HEK293 (cell line): Measurements from ENCODE around the gene ZNF653.

Experiments used
- CTCF ChIA-PET: fragments of 350-600 bp; formaldehyde crosslinking; extraction: SDS; loops from one replicate; lab custom pipeline; 2021; ENCODE audit warnings: antibody characterized with exemption; lab: Yijun Ruan, JAX
- POLR2A ChIA-PET: fragments of 300-600 bp; formaldehyde crosslinking; extraction: SDS; loops from one replicate; lab custom pipeline; 2020; ENCODE audit warnings: antibody characterized with exemption, inconsistent platforms; lab: Yijun Ruan, JAX
- H3K27ac ChIP-seq: fragments of 200-500 bp; sonication (Bioruptor generic); 2 replicates; pipeline ENCODE4 v1.5.1; 2014; ENCODE audit warnings: low read depth, low read length, control low read depth, inconsistent platforms; ENCODE audit errors: extremely low read depth
- H3K36me3 ChIP-seq, 2 experiments: fragments of 200-500 bp in 1 of 2; sonication (Bioruptor generic) in 1 of 2; 1 replicate in 1 of 2; 2 replicates in 1 of 2; pipeline ENCODE4 v1.5.1; 2014 to 2017; ENCODE audit warnings: inconsistent platforms in 2 of 2, low read length in 2 of 2; ENCODE audit not compliant: control insufficient read depth in 2 of 2, insufficient read depth in 1 of 2
- H3K4me1 ChIP-seq: fragments of 200-500 bp; sonication (Bioruptor generic); 2 replicates; pipeline ENCODE4 v1.5.1; 2014; ENCODE audit warnings: mild to moderate bottlenecking, low read length, inconsistent platforms; ENCODE audit not compliant: control insufficient read depth, insufficient read depth
- H3K4me3 ChIP-seq: 2 replicates; pipeline ENCODE4 v1.5.1; 2011; ENCODE audit warnings: low read depth, mild to moderate bottlenecking, control low read depth, low read length, moderate library complexity
- H3K9me3 ChIP-seq: fragments of 200-500 bp; sonication (Bioruptor generic); 2 replicates; pipeline ENCODE4 v1.5.1; 2014; ENCODE audit warnings: low read depth, low read length, inconsistent platforms; ENCODE audit not compliant: control insufficient read depth, insufficient read depth
- KLF9 ChIP-seq: fragments of 450-650 bp; formaldehyde crosslinking; IDR thresholded peaks from 2 replicates; pipeline ENCODE4 v1.5.1; 2016; ENCODE audit warnings: missing biosample characterization, missing genetic modification characterization, low read depth
- PRDM1 ChIP-seq: fragments of 450-650 bp; formaldehyde crosslinking; IDR thresholded peaks from 2 replicates; pipeline ENCODE4; 2016; ENCODE audit warnings: missing biosample characterization, missing genetic modification characterization
- SCRT1 ChIP-seq: fragments of 450-650 bp; formaldehyde crosslinking; IDR thresholded peaks from 2 replicates; pipeline ENCODE4 v1.5.1; 2016; ENCODE audit warnings: missing biosample characterization, missing genetic modification characterization, borderline replicate concordance
- SETDB1 ChIP-seq: IDR thresholded peaks from one replicate; pipeline ENCODE4 v1.6.1; 2017; ENCODE audit warnings: mild to moderate bottlenecking, low read length, moderate library complexity, mixed read lengths; ENCODE audit not compliant: insufficient read length
- WT1 ChIP-seq: fragments of 450-650 bp; formaldehyde crosslinking; IDR thresholded peaks from 2 replicates; pipeline ENCODE4 v1.5.1; 2016; ENCODE audit warnings: missing biosample characterization, missing genetic modification characterization
- ZBTB17 ChIP-seq: fragments of 450-650 bp; formaldehyde crosslinking; IDR thresholded peaks from 2 replicates; pipeline ENCODE4 v1.5.1; 2016; ENCODE audit warnings: missing biosample characterization, missing genetic modification characterization
- ZBTB8A ChIP-seq: fragments of 450-650 bp; formaldehyde crosslinking; IDR thresholded peaks from 2 replicates; pipeline ENCODE4 v1.5.1; 2016; ENCODE audit warnings: missing biosample characterization, missing genetic modification characterization
- ZIC2 ChIP-seq: fragments of 450-650 bp; formaldehyde crosslinking; IDR thresholded peaks from 2 replicates; pipeline ENCODE4 v1.5.1; 2016; ENCODE audit warnings: missing biosample characterization, missing genetic modification characterization
- ZNF10 ChIP-seq: fragments of 450-650 bp; formaldehyde crosslinking; IDR thresholded peaks from 2 replicates; pipeline ENCODE4 v1.5.1; 2017; ENCODE audit warnings: missing biosample characterization, missing genetic modification characterization
- ZNF133 ChIP-seq: fragments of 450-650 bp; formaldehyde crosslinking; IDR thresholded peaks from 2 replicates; pipeline ENCODE4 v1.5.1; 2016; ENCODE audit warnings: missing biosample characterization, missing genetic modification characterization
- ZNF248 ChIP-seq: fragments of 450-650 bp; formaldehyde crosslinking; IDR thresholded peaks from 2 replicates; pipeline ENCODE4 v1.5.1; 2017; ENCODE audit warnings: missing biosample characterization, missing genetic modification characterization
- ZNF404 ChIP-seq: fragments of 450-650 bp; formaldehyde crosslinking; IDR thresholded peaks from 2 replicates; pipeline ENCODE4 v1.5.1; 2017; ENCODE audit warnings: missing biosample characterization, missing genetic modification characterization
- ZNF426 ChIP-seq: fragments of 450-650 bp; formaldehyde crosslinking; IDR thresholded peaks from 2 replicates; pipeline ENCODE4 v1.5.1; 2017; ENCODE audit warnings: missing biosample characterization, missing genetic modification characterization, mild to moderate bottlenecking, inconsistent platforms, moderate library complexity
- ZNF473 ChIP-seq: fragments of 450-650 bp; formaldehyde crosslinking; IDR thresholded peaks from 2 replicates; pipeline ENCODE4 v1.5.1; 2017; ENCODE audit warnings: missing biosample characterization, missing genetic modification characterization
- ZNF48 ChIP-seq: fragments of 450-650 bp; formaldehyde crosslinking; IDR thresholded peaks from 2 replicates; pipeline ENCODE4 v1.5.1; 2016; ENCODE audit warnings: missing biosample characterization, missing genetic modification characterization
- ZNF621 ChIP-seq: fragments of 450-650 bp; formaldehyde crosslinking; IDR thresholded peaks from 2 replicates; pipeline ENCODE4 v1.5.1; 2017; ENCODE audit warnings: missing biosample characterization, missing genetic modification characterization
- ZNF623 ChIP-seq: fragments of 450-650 bp; formaldehyde crosslinking; IDR thresholded peaks from 2 replicates; pipeline ENCODE4 v1.5.1; 2016; ENCODE audit warnings: missing biosample characterization, missing genetic modification characterization
- ZNF658 ChIP-seq: fragments of 450-650 bp; formaldehyde crosslinking; IDR thresholded peaks from 2 replicates; pipeline ENCODE4; 2016; ENCODE audit warnings: missing biosample characterization, missing genetic modification characterization
- ZNF768 ChIP-seq: fragments of 450-650 bp; formaldehyde crosslinking; IDR thresholded peaks from 2 replicates; pipeline ENCODE4 v1.5.1; 2018; ENCODE audit warnings: missing biosample characterization, mild to moderate bottlenecking, missing genetic modification characterization
- ZSCAN30 ChIP-seq: fragments of 450-650 bp; IDR thresholded peaks from 2 replicates; pipeline ENCODE4 v1.5.1; 2018; ENCODE audit warnings: missing biosample characterization, mild to moderate bottlenecking, missing genetic modification characterization, moderate library complexity
- ZXDB ChIP-seq: fragments of 450-650 bp; formaldehyde crosslinking; IDR thresholded peaks from 2 replicates; pipeline ENCODE4 v1.5.1; 2016; ENCODE audit warnings: missing biosample characterization, missing genetic modification characterization
- TF ChIP-seq, protein P1 (sequence below): fragments of 450-650 bp; IDR thresholded peaks from 2 replicates; pipeline ENCODE4 v1.5.1; 2018; ENCODE audit warnings: missing biosample characterization, mild to moderate bottlenecking, missing genetic modification characterization
- TF ChIP-seq, protein P2 (sequence below): fragments of 450-650 bp; formaldehyde crosslinking; conservative IDR thresholded peaks from 2 replicates; pipeline ENCODE4 v1.5.1; 2016; ENCODE audit warnings: low read depth, missing biosample characterization, missing genetic modification characterization
- TF ChIP-seq, protein P3 (sequence below): fragments of 450-650 bp; formaldehyde crosslinking; IDR thresholded peaks from 2 replicates; pipeline ENCODE4 v1.5.1; 2016; ENCODE audit warnings: missing biosample characterization, missing genetic modification characterization
- TF ChIP-seq, protein P4 (sequence below): fragments of 450-650 bp; formaldehyde crosslinking; IDR thresholded peaks from 2 replicates; pipeline ENCODE4 v1.5.0; 2017; ENCODE audit warnings: missing biosample characterization, missing genetic modification characterization, borderline replicate concordance

Gene ZNF653

DNA sequence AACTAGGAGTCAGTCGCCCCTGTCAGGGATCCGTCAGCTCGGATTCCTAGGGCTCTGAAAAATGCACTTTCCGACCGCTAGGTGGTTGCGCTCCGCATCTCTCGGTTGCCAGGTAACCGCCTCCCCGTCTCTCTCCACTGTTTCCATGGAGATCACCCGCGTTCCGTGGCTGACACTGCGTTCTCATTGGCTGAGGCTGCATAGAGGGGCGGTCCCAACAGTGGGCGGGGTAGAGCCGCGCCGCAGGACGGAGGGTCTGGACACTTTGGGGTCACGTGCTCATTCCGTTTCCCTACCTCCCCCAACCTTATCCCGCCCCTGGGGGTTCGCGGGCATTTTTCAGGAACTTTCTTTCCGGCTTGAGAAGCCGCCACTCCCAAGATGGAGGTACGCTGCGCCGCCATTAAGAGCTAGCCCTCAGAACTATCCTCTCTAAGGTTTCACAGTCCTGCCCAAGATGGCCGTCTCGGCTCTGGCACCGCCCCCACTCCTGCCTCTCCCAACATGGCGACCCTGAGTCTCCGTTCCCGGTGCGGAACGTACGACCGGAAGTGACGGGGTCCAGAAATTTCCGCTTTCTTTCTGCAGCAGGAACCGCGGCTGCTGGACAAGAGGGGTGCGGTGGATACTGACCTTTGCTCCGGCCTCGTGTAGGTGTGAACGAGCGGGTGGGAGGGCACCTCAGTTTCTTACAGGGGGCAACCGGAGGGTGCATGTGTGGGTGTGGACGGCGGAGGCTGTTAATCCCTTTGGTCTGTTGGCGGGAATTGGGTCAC is 70.4 kb downstream of the ZNF653 start, which contains the start of the genes ODAD3 and PRKCSH:
TSS of gene ODAD3 (minus strand) at position 65 of the 776 bp plus-strand sequence. CDS start 105 bp downstream, outside the sequence.
TSS of gene PRKCSH (plus strand) at position 579 of the 776 bp plus-strand sequence. CDS start 483 bp downstream, outside the sequence.
- Histone ChIP-seq H3K27ac (peak within 1 kb of the TSS; percentile 4; the same call in 1 of the 2 replicates), H3K4me3 (peak within 1 kb of the TSS; percentile 91), H3K9me3 (no peaks in the 10 kb centered on the region), H3K36me3 (peaks cover 22 to 31% of the 10 kb centered on the region in 2 experiments; a peak in 2 of 3 replicates), H3K4me1 (0 out of 2 replicates have a peak, but pooled peaks cover 4% of the 10 kb centered on the region)
- POLR2A ChIA-PET, result interaction anchor here (0.6 to 2.3 kb wide), 10 partner anchors 10 to 141 kb away, joined by 3 to 27 read pairs (median 3); partner anchors contain the start of genes CCDC159, EPOR, SWSAP1 and TMEM205
- CTCF ChIA-PET, result interaction anchor here (0.6 to 4.3 kb wide), 20 partner anchors 8 to 343 kb away, joined by 3 to 66 read pairs (median 4); partner anchors contain the start of gene EPOR
- TF ChIP-seq ZBTB8A (tag by site-specific recombination), result 0 out of 2 replicates have a peak, but pooled peaks have one; percentile 37
- TF ChIP-seq SETDB1, result no peak
- TF ChIP-seq KLF9 (tag by site-specific recombination), result peak; percentile 87
- TF ChIP-seq, protein P1, sequence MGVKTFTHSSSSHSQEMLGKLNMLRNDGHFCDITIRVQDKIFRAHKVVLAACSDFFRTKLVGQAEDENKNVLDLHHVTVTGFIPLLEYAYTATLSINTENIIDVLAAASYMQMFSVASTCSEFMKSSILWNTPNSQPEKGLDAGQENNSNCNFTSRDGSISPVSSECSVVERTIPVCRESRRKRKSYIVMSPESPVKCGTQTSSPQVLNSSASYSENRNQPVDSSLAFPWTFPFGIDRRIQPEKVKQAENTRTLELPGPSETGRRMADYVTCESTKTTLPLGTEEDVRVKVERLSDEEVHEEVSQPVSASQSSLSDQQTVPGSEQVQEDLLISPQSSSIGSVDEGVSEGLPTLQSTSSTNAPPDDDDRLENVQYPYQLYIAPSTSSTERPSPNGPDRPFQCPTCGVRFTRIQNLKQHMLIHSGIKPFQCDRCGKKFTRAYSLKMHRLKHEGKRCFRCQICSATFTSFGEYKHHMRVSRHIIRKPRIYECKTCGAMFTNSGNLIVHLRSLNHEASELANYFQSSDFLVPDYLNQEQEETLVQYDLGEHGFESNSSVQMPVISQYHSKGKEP (tag by site-specific recombination), result no peak
- no peak for TF ChIP-seq ZNF404 (tag by site-specific recombination)
- TF ChIP-seq, protein P2, sequence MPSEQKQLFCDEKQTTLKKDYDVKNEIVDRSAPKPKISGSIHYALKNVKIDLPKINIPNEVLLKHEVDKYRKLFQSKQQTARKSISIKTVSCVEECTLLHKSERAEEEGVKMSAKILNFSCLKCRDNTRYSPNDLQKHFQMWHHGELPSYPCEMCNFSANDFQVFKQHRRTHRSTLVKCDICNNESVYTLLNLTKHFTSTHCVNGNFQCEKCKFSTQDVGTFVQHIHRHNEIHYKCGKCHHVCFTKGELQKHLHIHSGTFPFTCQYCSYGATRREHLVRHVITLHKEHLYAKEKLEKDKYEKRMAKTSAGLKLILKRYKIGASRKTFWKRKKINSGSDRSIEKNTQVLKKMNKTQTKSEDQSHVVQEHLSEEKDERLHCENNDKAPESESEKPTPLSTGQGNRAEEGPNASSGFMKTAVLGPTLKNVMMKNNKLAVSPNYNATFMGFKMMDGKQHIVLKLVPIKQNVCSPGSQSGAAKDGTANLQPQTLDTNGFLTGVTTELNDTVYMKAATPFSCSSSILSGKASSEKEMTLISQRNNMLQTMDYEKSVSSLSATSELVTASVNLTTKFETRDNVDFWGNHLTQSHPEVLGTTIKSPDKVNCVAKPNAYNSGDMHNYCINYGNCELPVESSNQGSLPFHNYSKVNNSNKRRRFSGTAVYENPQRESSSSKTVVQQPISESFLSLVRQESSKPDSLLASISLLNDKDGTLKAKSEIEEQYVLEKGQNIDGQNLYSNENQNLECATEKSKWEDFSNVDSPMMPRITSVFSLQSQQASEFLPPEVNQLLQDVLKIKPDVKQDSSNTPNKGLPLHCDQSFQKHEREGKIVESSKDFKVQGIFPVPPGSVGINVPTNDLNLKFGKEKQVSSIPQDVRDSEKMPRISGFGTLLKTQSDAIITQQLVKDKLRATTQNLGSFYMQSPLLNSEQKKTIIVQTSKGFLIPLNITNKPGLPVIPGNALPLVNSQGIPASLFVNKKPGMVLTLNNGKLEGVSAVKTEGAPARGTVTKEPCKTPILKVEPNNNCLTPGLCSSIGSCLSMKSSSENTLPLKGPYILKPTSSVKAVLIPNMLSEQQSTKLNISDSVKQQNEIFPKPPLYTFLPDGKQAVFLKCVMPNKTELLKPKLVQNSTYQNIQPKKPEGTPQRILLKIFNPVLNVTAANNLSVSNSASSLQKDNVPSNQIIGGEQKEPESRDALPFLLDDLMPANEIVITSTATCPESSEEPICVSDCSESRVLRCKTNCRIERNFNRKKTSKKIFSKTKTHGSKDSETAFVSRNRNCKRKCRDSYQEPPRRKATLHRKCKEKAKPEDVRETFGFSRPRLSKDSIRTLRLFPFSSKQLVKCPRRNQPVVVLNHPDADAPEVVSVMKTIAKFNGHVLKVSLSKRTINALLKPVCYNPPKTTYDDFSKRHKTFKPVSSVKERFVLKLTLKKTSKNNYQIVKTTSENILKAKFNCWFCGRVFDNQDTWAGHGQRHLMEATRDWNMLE, result peak; percentile 56
- no peak for TF ChIP-seq ZNF658 (tag by site-specific recombination)
- TF ChIP-seq ZNF623, result peak; percentile 18; the same call in 1 of the 2 replicates
- no peak; the same call in 1 of the 2 replicates for TF ChIP-seq ZNF10 (tag by site-specific recombination)
- no peak for TF ChIP-seq SCRT1
- TF ChIP-seq, protein P3, sequence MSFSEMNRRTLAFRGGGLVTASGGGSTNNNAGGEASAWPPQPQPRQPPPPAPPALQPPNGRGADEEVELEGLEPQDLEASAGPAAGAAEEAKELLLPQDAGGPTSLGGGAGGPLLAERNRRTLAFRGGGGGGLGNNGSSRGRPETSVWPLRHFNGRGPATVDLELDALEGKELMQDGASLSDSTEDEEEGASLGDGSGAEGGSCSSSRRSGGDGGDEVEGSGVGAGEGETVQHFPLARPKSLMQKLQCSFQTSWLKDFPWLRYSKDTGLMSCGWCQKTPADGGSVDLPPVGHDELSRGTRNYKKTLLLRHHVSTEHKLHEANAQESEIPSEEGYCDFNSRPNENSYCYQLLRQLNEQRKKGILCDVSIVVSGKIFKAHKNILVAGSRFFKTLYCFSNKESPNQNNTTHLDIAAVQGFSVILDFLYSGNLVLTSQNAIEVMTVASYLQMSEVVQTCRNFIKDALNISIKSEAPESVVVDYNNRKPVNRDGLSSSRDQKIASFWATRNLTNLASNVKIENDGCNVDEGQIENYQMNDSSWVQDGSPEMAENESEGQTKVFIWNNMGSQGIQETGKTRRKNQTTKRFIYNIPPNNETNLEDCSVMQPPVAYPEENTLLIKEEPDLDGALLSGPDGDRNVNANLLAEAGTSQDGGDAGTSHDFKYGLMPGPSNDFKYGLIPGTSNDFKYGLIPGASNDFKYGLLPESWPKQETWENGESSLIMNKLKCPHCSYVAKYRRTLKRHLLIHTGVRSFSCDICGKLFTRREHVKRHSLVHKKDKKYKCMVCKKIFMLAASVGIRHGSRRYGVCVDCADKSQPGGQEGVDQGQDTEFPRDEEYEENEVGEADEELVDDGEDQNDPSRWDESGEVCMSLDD (tag by site-specific recombination), result peak; percentile 99
- TF ChIP-seq WT1 (tag by site-specific recombination), result no peak
- no peak for TF ChIP-seq ZNF473 (tag by site-specific recombination)
- no peak for TF ChIP-seq ZNF768 (tag by site-specific recombination)
- TF ChIP-seq, protein P4, sequence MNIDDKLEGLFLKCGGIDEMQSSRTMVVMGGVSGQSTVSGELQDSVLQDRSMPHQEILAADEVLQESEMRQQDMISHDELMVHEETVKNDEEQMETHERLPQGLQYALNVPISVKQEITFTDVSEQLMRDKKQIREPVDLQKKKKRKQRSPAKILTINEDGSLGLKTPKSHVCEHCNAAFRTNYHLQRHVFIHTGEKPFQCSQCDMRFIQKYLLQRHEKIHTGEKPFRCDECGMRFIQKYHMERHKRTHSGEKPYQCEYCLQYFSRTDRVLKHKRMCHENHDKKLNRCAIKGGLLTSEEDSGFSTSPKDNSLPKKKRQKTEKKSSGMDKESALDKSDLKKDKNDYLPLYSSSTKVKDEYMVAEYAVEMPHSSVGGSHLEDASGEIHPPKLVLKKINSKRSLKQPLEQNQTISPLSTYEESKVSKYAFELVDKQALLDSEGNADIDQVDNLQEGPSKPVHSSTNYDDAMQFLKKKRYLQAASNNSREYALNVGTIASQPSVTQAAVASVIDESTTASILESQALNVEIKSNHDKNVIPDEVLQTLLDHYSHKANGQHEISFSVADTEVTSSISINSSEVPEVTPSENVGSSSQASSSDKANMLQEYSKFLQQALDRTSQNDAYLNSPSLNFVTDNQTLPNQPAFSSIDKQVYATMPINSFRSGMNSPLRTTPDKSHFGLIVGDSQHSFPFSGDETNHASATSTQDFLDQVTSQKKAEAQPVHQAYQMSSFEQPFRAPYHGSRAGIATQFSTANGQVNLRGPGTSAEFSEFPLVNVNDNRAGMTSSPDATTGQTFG (tag by site-specific recombination), result no peak
- no peak for TF ChIP-seq ZSCAN30 (tag by site-specific recombination)
- TF ChIP-seq ZXDB, result peak; percentile 96
- no peak for TF ChIP-seq ZNF133 (tag by site-specific recombination)
- TF ChIP-seq ZNF621 (tag by site-specific recombination), result no peak
- peak; percentile 23; the same call in 1 of the 2 replicates for TF ChIP-seq ZIC2 (tag by site-specific recombination)
- peak; percentile 93 for TF ChIP-seq ZBTB17
- TF ChIP-seq ZNF48 (tag by site-specific recombination), result no peak
- no peak for TF ChIP-seq ZNF426 (tag by site-specific recombination)
- TF ChIP-seq ZNF248 (tag by site-specific recombination), result no peak
- TF ChIP-seq PRDM1 (tag by site-specific recombination), result peak; percentile 38; the same call in 1 of the 2 replicates
